Lower leg skin (tissue), 3 donors: ENCODE data around the gene CHN2.

Experiments
- POLR2A ChIP-seq, 2 donors: fragments of 450-650 bp; IDR thresholded peaks; one replicate each; pipeline ENCODE4 v1.6.1; 2016 to 2017; ENCODE audit warnings: antibody characterized with exemption in 2 of 2, mild to moderate bottlenecking in 1 of 2, moderate library complexity in 1 of 2
- TF ChIP-seq, protein P1 (sequence below), 3 donors: fragments of 450-650 bp; IDR thresholded peaks; one replicate each; pipeline ENCODE4 v1.5.1; 2016; ENCODE audit warnings: antibody characterized with exemption in 3 of 3, mild to moderate bottlenecking in 3 of 3, moderate library complexity in 2 of 3

DNA sequence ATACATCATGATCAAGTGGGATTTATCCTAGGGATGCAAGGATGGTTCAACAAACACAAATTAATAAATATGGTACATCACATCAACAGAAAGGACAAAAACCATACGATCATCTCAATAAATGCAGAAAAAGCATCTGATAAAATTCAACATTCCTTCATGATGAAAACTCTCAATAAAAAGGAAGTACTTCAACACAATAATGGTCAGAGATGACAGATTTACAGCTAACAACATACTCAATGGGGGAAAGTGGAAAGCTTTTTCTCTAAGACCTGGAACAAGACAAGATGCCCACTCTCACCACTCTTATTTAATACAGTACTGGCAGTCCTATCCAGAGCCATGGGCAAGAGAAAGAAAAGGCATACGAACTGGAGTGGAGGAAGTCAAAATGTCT, 329.2 kb downstream of the CHN2 start:
- TF ChIP-seq, protein P1, sequence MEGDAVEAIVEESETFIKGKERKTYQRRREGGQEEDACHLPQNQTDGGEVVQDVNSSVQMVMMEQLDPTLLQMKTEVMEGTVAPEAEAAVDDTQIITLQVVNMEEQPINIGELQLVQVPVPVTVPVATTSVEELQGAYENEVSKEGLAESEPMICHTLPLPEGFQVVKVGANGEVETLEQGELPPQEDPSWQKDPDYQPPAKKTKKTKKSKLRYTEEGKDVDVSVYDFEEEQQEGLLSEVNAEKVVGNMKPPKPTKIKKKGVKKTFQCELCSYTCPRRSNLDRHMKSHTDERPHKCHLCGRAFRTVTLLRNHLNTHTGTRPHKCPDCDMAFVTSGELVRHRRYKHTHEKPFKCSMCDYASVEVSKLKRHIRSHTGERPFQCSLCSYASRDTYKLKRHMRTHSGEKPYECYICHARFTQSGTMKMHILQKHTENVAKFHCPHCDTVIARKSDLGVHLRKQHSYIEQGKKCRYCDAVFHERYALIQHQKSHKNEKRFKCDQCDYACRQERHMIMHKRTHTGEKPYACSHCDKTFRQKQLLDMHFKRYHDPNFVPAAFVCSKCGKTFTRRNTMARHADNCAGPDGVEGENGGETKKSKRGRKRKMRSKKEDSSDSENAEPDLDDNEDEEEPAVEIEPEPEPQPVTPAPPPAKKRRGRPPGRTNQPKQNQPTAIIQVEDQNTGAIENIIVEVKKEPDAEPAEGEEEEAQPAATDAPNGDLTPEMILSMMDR (IDR thresholded peaks at IDR 0.05): no peak
- no peak for TF ChIP-seq POLR2A (IDR thresholded peaks at IDR 0.05)
